ACC112 (cell line): ENCODE results near the gene LASP1.

Source experiments
- H2AFZ ChIP-seq: fragments of 200-600 bp; sonication (generic); one replicate; pipeline ENCODE4 v1.6.0; 2017; ENCODE audit warnings: antibody characterized with exemption, low read length; ENCODE audit not compliant: unreplicated experiment
- H3K27ac ChIP-seq: fragments of 200-600 bp; sonication (generic); 2 replicates; pipeline ENCODE4 v1.5.1; 2014; ENCODE audit warnings: low read depth, mild to moderate bottlenecking, antibody characterized with exemption, low read length, moderate library complexity
- H3K27me3 ChIP-seq: fragments of 200-600 bp; sonication (generic); 2 replicates; pipeline ENCODE4 v1.6.1; 2014; ENCODE audit warnings: mild to moderate bottlenecking, antibody characterized with exemption, low read length, moderate library complexity, mixed read lengths; ENCODE audit not compliant: insufficient read depth
- H3K36me3 ChIP-seq: fragments of 200-600 bp; sonication (generic); 2 replicates; pipeline ENCODE4 v1.6.1; 2016; ENCODE audit warnings: mild to moderate bottlenecking, antibody characterized with exemption, low read length, moderate library complexity, mixed read lengths; ENCODE audit not compliant: insufficient read depth
- H3K4me1 ChIP-seq: fragments of 200-600 bp; sonication (generic); one replicate; pipeline ENCODE4 v1.6.1; 2016; ENCODE audit warnings: low read length, mixed read lengths; ENCODE audit not compliant: insufficient read depth, unreplicated experiment, control insufficient read depth
- H3K4me3 ChIP-seq: fragments of 200-600 bp; sonication (generic); 2 replicates; pipeline ENCODE4 v1.5.1; 2014; ENCODE audit warnings: mild to moderate bottlenecking, low read depth, low read length
- H3K79me2 ChIP-seq: fragments of 200-600 bp; sonication (generic); one replicate; pipeline ENCODE4 v1.6.0; 2016; ENCODE audit warnings: low read length; ENCODE audit not compliant: control insufficient read depth, unreplicated experiment, insufficient read depth

Gene LASP1

GRCh38 chr17:38870259-38871165 lies 654 bp downstream of the LASP1 start:
- peak overlapping the region; percentile 72 for H3K27ac ChIP-seq
- peaks cover 54% of the 10 kb centered on the region for H3K79me2 ChIP-seq
- peaks cover 5% of the 10 kb centered on the region; the same call in 1 of the 2 replicates for H3K36me3 ChIP-seq
- peak overlapping the region; percentile 70 for H2AFZ ChIP-seq
- no peaks in the 10 kb centered on the region for H3K27me3 ChIP-seq
- H3K4me1 ChIP-seq, result peaks cover 46% of the 10 kb centered on the region
- H3K4me3 ChIP-seq, result peak overlapping the region; percentile 99

- Histone ChIP-seq H3K36me3 (peaks cover 5% of the 10 kb centered on the region; the same call in 1 of the 2 replicates), H3K27ac (peak overlapping the region; percentile 57), H3K4me1 (peaks cover 50% of the 10 kb centered on the region), H2AFZ (no peak overlapping the region), H3K79me2 (peaks cover 61% of the 10 kb centered on the region), H3K27me3 (no peaks in the 10 kb centered on the region), H3K4me3 (peak overlapping the region; percentile 99)
These were observed 1.6 kb downstream of the LASP1 start for GRCh38 chr17:38871247-38872015.

GRCh38 chr17:38872027-38872511 lies 2.2 kb downstream of the LASP1 start:
- H3K4me1 ChIP-seq, result peaks cover 52% of the 10 kb centered on the region
- H2AFZ ChIP-seq, result no peak overlapping the region
- peaks cover 66% of the 10 kb centered on the region for H3K79me2 ChIP-seq
- peak overlapping the region; percentile 99 for H3K4me3 ChIP-seq
- peak overlapping the region; percentile 12; the same call in 1 of the 2 replicates for H3K27ac ChIP-seq
- no peaks in the 10 kb centered on the region for H3K27me3 ChIP-seq
- H3K36me3 ChIP-seq, result peaks cover 5% of the 10 kb centered on the region; the same call in 1 of the 2 replicates

GRCh38 chr17:38872671-38873385 lies 3.0 kb downstream of the LASP1 start:
- H3K4me3 ChIP-seq, result peak overlapping the region; percentile 99
- 0 out of 2 replicates have a peak overlapping the region, but pooled peaks have one; percentile 11 for H3K27ac ChIP-seq
- H3K36me3 ChIP-seq, result peaks cover 6% of the 10 kb centered on the region; the same call in 1 of the 2 replicates
- peaks cover 57% of the 10 kb centered on the region for H3K4me1 ChIP-seq
- H3K79me2 ChIP-seq, result peaks cover 74% of the 10 kb centered on the region
- no peak overlapping the region for H2AFZ ChIP-seq
- H3K27me3 ChIP-seq, result no peaks in the 10 kb centered on the region

GRCh38 chr17:38873640-38874380 lies 4.0 kb downstream of the LASP1 start:
- peaks cover 63% of the 10 kb centered on the region for H3K4me1 ChIP-seq
- H3K27me3 ChIP-seq, result no peaks in the 10 kb centered on the region
- H2AFZ ChIP-seq, result no peak overlapping the region
- no peak overlapping the region for H3K27ac ChIP-seq
- H3K36me3 ChIP-seq, result peaks cover 13% of the 10 kb centered on the region; the same call in 1 of the 2 replicates
- H3K79me2 ChIP-seq, result peaks cover 83% of the 10 kb centered on the region
- H3K4me3 ChIP-seq, result peak overlapping the region; percentile 53

GRCh38 chr17:38874505-38875400 lies 4.9 kb downstream of the LASP1 start:
- H3K4me1 ChIP-seq, result peaks cover 70% of the 10 kb centered on the region
- no peaks in the 10 kb centered on the region for H3K27me3 ChIP-seq
- peaks cover 14% of the 10 kb centered on the region; the same call in 1 of the 2 replicates for H3K36me3 ChIP-seq
- H3K27ac ChIP-seq, result peak overlapping the region; percentile 40
- peak overlapping the region; percentile 53 for H3K4me3 ChIP-seq
- H3K79me2 ChIP-seq, result peaks cover 84% of the 10 kb centered on the region
- no peak overlapping the region for H2AFZ ChIP-seq

GRCh38 chr17:38875477-38876075 lies 5.7 kb downstream of the LASP1 start:
- Histone ChIP-seq H2AFZ (no peak overlapping the region), H3K4me1 (peaks cover 78% of the 10 kb centered on the region), H3K79me2 (peaks cover 80% of the 10 kb centered on the region), H3K4me3 (peak overlapping the region; percentile 53), H3K27me3 (no peaks in the 10 kb centered on the region), H3K27ac (peak overlapping the region; percentile 40), H3K36me3 (peaks cover 14% of the 10 kb centered on the region; the same call in 1 of the 2 replicates)

- Histone ChIP-seq H3K4me1 (peaks cover 88% of the 10 kb centered on the region), H3K79me2 (peaks cover 79% of the 10 kb centered on the region), H3K27ac (peak overlapping the region; percentile 19; the same call in 1 of the 2 replicates)
These were observed 7.4 kb downstream of the LASP1 start for GRCh38 chr17:38877130-38877851.

More at GRCh38 chr17:38877130-38877851, 7.4 kb downstream of the LASP1 start:
- H3K27me3 ChIP-seq, result no peaks in the 10 kb centered on the region
- H2AFZ ChIP-seq, result no peak overlapping the region
- no peak overlapping the region for H3K4me3 ChIP-seq
- H3K36me3 ChIP-seq, result peaks cover 15% of the 10 kb centered on the region; the same call in 1 of the 2 replicates
